EL (cell line): ENCODE measurements around the gene OR10G4.
"Not testable (repeated sequence)": the region's sequence is repeated elsewhere in the genome, so short reads cannot be mapped to it uniquely, and the experiment has no call there.

Experiments used
- DNase-seq: peaks from one replicate; pipeline ENCODE4 v3.0.0-alpha.2; 2016

OR10G4 gene, protein sequence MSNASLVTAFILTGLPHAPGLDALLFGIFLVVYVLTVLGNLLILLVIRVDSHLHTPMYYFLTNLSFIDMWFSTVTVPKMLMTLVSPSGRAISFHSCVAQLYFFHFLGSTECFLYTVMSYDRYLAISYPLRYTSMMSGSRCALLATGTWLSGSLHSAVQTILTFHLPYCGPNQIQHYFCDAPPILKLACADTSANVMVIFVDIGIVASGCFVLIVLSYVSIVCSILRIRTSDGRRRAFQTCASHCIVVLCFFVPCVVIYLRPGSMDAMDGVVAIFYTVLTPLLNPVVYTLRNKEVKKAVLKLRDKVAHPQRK

DNA sequence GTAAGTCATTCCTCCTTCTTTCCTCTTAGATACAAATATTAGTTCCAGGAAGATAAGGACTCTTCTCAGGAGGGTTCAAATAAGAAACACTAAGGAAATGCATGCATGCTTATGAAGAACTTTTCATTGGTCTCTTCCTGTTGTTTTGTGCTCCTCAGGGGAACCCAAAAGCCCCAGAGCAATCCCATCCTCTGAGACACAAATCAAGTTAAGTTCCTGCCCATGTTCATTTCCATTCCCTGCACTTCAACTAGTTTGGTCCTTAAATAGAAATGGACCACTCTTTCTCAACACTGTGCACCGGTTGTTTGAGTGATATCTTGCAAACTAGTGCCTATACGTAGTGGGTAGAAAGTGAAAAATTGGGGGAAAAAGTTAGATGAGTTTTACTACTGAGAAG is at the start of gene OR10G4:
OR10G4 (plus strand) TSS at position 301 of the 400 bp plus-strand sequence. CDS start 2,578 bp downstream, outside the sequence.
- no peak for DNase-seq

DNA sequence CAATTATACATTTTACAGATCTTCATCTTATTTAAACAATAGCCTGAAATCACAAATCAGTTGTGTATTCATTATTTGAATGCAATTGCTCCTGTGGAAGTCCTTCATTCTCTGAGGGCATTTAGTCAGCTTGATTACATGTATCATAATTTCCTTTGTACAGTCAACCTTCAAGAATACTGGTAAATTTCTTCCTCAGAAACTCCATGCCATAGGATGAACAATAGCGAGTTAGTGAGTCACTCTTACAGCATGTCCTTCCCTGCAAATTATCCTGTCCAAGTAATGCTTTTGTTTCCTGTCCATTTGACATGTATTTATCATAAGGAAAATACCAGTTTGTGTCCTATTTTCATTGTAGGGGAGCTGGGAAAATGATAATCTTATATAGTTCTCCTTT is 39.0 kb upstream of the OR10G4 start:
- DNase-seq, result peak; percentile 79

DNA sequence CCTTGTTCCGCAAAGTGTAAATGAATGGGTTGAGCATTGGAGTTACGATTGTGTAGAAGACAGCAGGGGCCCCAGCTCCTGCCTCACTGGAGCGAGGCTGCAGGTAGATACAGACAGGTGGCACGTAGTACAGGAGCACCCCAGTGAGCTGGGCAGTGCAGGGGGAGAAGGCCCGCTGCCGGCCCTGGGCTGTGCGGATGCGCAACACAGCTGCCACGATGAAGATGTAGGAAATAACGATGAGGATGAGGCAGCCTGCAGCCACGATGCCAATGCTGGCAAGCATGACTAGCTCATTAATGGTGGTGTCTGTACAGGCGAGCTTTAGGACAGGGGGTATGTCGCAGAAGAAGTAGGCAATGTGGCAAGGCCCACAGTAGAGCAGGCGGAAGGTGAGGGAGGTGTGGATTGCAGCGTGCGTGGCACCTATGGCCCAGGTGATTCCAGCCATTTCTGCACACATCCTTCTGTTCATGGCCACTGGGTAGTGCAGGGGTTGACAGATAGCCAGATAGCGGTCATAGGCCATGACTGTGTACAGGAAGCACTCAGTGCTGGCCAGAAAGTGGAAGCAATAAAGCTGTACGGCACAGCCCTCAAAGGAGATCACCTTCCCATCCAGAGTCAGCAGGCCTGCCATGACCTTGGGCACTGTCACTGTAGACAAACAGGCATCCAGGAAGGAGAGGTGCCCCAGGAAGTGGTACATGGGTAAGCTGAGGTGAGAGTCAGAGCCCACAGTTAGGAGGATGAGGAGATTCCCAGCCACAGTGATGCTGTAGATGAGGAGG is 35.8 kb upstream of the OR10G4 start:
- DNase-seq, result no peak

DNA sequence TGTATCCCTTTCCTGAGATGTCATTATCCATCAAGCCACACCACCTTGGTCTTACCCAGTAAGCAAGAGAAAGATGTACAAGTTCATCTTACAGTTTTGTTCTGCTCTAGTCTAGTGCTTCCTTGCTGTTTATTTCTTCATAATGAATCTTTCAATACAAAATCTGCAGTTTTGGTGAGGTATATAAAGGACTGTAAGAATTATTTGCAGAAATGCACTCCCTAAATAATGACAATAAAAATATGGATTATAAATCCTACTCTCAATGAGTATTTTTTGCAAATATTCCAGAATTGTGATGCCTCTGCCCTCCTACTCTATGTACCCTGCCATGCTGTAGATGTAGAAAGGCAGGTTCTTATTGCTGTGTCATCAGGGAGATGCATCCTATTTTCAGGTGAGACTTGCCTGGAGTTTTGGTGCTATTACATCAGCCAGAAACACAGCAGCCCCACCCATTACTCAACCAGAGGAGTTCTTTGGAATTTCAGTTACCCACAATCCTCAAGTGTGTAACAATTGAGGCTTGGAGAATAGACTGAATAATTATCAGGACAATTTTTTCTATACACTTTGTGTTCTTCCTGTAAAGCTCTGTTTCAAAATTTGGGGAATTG is 35.0 kb upstream of the OR10G4 start, which contains the start of gene OR10S1:
OR10S1 (minus strand) TSS at position 51 of the 617 bp plus-strand sequence. CDS start 117 bp downstream, outside the sequence.
- no peak for DNase-seq

DNA sequence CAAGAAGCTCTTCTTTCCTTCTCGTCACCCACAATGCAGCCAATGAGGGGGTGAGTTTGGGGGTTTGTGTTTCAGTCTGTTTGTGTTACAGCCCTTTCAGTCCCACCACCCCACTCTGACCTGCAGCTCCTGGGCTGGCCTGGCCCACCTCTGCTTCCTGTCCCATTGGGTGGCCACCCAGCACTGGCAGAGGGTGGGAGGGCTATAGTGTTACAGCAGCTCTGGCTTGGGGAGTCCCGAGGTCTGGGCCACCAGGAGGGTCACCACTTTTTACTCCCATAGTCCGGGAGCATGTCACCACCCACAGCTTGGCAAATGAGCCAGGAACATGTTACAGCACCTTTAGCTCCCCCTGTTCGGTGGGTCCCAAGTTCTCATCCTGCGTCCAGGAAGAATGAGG is 33.5 kb upstream of the OR10G4 start:
- DNase-seq, result no peak

DNA sequence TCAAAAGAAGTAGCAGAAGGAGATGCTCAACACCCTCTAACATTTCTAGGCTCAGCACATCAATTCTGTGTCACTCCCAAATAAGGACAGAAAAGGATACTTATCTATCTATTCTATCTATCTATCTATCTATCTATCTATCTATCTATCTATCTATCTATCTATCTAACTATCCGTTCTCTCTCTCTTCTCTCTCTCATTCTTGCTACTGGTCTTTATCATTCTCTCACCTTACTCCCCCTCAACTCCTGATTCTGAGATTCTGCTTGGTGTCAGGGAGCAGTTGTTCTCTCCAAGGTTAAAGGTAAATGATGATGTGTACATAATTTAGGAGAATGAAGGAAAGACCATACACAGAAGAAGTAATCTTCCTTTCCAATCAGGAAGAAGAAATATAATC is 17.7 kb upstream of the OR10G4 start, which contains the start of gene OR10G6:
OR10G6 (minus strand) TSS at position 43 of the 400 bp plus-strand sequence; CDS start at position 43, 0 bp downstream.
- DNase-seq, result no peak

DNA sequence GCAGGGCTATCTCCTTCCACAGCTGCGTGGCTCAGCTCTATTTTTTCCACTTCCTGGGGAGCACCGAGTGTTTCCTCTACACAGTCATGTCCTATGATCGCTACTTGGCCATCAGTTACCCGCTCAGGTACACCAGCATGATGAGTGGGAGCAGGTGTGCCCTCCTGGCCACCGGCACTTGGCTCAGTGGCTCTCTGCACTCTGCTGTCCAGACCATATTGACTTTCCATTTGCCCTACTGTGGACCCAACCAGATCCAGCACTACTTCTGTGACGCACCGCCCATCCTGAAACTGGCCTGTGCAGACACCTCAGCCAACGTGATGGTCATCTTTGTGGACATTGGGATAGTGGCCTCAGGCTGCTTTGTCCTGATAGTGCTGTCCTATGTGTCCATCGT is 3.0 kb downstream of the OR10G4 start:
- not testable (repeated sequence) for DNase-seq

DNA sequence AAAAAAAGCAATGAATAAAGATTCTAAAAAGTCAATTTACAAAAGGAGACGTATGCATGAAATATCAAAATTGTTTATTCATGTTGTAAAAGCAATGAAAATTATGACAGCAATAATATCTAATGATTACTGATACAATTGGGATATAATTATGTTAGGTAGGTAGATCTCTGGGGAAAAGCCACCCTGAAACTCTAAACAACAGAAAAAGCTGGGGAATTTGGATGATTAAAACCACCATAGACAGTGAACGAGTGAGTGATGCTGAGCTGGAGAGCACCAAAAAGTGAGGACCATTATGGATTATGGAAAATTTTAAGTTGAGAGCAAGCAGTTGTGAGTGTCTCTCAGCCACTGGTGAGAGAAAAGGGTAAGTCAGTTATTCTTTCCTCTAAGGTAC is 13.7 kb downstream of the OR10G4 start, which contains the start of gene OR10G8:
OR10G8 (plus strand) TSS at position 301 of the 400 bp plus-strand sequence. CDS start 2,825 bp downstream, outside the sequence.
- DNase-seq, result no peak

DNA sequence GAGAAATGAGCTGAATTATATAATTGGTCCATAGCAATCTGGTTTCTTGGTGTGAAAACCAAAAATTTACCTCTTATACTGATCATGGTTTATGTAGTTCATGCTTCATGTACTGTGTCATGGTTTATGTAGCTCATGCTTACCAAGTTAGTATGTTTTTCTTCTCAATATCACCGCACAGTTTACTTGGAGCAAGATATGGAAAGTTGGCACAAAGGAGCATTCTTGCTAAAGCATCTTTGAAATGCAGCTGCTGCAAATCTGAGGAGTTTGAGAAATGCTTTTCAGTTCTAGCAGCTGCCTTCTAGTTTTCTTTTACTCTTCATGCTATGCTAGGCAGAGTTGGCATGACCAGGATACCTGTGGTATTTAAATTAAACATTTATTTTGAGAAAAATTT is 23.9 kb downstream of the OR10G4 start:
- no peak for DNase-seq

DNA sequence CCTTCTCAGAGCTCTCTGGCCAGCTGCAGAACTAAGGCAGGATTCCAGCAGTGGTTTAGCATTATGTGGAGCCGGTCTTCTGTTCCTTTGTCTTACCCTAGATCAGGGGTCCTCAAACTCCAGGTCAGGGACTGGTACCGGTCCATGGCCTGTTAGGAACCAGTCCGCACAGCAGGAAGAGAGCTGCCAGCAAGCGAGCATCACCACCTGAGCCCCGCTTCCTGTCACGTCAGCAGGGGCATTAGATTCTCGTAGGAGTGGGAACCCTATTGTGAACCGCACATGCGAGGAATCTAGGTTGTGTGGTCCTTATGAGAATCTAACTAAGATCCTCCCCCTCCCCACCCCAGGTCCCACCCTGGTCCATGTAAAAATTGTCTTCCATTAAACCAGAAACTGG is 26.8 kb downstream of the OR10G4 start:
- no peak for DNase-seq

DNA sequence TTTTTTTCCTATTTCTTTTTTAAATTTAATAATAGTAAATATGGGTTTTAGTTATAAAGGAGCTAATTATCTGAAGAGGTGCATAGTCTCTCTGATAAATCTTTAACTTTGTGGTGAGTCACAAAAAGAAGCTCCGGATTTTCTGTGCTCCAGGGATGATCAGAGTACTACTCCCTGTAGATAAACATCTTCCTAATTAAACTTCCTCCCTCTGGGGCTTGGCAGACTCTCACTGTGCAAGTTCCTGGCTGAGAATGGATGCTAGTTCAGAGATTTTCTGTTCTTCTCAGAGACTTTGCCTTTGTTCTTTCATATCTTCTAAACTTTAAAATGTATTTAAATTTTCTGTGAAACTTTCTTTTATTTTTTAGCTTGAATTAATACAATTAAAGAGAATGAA is 28.5 kb downstream of the OR10G4 start, which contains the start of gene OR10G7:
OR10G7 (minus strand) TSS at position 72 of the 400 bp plus-strand sequence. CDS start 2,324 bp downstream, outside the sequence.
- DNase-seq, result no peak

DNA sequence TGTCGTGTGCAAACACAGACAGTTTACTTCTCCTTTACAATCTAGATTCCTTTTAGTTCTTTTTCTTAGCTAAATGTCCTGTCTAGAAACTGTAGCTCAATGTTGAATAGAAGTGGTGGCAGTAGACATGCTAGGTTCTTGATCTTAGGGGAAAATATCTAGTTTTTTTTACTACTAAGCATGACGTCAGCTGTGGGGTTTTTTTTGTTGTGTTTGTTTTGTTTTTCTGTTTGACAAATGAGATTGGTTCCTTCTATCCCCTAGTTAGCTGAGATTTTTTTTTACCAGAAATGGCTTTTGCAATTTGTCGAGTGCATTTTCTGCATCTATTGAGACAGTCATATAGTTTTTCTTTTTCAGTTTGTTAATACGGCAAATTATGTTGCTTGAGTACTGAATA is 30.6 kb downstream of the OR10G4 start:
- no peak for DNase-seq

DNA sequence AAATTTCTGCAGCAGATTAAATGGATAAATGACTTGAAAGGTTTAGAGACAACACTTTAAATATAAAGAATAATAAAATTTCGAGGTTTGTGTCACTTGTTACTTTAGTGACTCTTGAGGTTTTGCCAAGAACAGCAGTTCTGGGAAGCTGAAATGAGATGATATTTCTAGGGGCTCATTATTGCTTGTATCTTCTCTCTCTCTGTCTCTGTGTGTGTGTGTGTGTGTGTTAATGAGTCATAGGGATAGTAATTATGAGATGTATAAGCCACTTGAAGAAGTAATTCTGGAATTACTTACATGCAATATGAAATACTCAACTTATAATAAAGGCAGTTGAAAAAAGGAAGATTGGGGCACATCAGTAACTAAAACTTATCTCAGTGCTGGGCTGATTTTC is 38.0 kb downstream of the OR10G4 start:
- DNase-seq, result no peak

DNA sequence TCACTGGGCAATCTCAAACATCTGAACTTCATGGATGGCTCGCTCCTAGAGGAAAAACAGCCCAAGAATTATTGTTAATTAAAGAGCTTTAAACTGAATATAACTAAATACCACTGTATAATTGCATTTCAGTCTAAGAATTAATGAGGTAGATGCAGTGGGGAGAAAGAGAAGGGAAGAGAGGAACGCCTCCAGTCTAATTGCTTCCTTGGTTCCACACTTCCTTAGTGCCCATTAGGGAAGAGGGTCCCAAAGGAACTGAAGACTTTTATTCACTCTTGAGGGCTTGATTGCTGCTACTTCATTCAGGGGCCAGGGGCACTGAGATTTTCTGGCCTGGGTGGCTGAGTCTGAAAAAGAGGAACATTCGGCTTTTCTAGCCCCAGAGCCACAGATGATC is 40.2 kb downstream of the OR10G4 start:
- no peak for DNase-seq
